Measurements from ENCODE around the gene TBC1D4. TPM values are rescaled to one million over a fixed set of nuclear protein-coding genes. Genes with fewer than 3 reads are reported as not detected.

The TBC1D4 gene
- total and polyA plus RNA-seq, 10 of the 15 experiments (the other 5 are each of a cell fraction or from before 2014, with no cell fraction given): 11.0 to 38.6 (median 25.5) TPM

DNA sequence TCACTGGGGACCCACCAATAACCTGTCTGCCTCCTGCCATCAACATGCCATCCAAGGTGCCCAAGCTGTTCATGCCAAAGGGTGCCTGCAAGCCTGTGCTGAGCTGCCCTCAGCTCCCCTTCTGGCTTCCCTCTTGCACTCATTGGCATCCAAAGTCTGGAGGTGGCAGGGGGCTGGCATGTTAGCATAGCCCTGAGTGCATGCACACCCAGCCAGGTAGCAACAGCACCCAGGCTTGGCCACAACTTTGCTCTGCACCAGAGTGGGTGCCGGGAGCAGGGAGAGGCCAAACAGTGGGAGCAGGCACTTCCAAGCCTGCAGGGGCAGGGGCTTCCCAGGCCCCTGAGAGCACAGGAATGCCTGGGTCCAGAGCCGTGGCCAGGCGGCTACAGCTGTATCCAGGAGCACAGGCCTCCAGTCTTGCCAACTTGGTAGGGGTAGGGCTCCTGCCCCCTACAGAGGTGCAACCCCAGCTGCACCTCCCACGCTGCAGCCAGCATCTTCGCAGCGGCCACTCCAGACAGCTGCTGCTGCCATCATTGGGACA is 26.1 kb upstream of the TBC1D4 start:
- no peaks in the 10 kb centered on the region for H3K36me3 ChIP-seq (ENCODE audit: control insufficient read depth in 2 of 2, insufficient read depth in 2 of 2, low read length in 1 of 2)
- in situ Hi-C loops (cut with MboI) (no loop called here), intact Hi-C loops (cut with micrococcal nuclease; ENCODE audit: unreplicated experiment) (no loop called here)
- peaks cover 24% of the 10 kb centered on the region for H3K4me1 ChIP-seq (ENCODE audit: control insufficient read depth, insufficient read depth, low read length)
- H3K9me3 ChIP-seq (replicated peaks; ENCODE audit: control insufficient read depth, insufficient read depth, low read length): no peaks in the 10 kb centered on the region; the same call in 1 of the 3 replicates
- RAD21 ChIA-PET (ENCODE audit: unreplicated experiment): no interaction called here
- SMC1A ChIA-PET (ENCODE audit: uncharacterized antibody, unreplicated experiment): no interaction called here
- H3K4me2 ChIP-seq (ENCODE audit: control insufficient read depth, insufficient read depth): no peak overlapping the region
- H4K20me1 ChIP-seq (ENCODE audit: control insufficient read depth, insufficient read depth): no peaks in the 10 kb centered on the region
- 81% methylated on average over 6 of the region's 6 CpGs for WGBS (ENCODE audit: insufficient coverage, insufficient replicate concordance, low lambda C conversion rate, missing lambda C conversion rate)
- no peaks in the 10 kb centered on the region for H3K27me3 ChIP-seq (replicated peaks in 1 of 2; ENCODE audit: control insufficient read depth in 2 of 2, insufficient read depth in 2 of 2, low read length in 1 of 2)
- ATAC-seq (no peak), FAIRE-seq (no peak), DNase-seq (ENCODE audit: low read depth, low spot score) (no peak)
- H3K4me3 ChIP-seq: no peak overlapping the region
- no peak overlapping the region for H3K27ac ChIP-seq (ENCODE audit: control insufficient read depth, insufficient read depth)
- no peak overlapping the region for H3K9ac ChIP-seq (ENCODE audit: control insufficient read depth, insufficient read depth, low read length)
- H3K79me2 ChIP-seq (ENCODE audit: control insufficient read depth, insufficient read depth, low read length): no peaks in the 10 kb centered on the region
- TF ChIP-seq DPF2 (IDR thresholded peaks at IDR 0.05) (no peak), KLF5 (IDR thresholded peaks at IDR 0.05; ENCODE audit: partially characterized antibody) (no peak), STAT1 (conservative IDR thresholded peaks at IDR 0.05) (no peak), ZBTB11 (CRISPR knock-in tag; IDR thresholded peaks at IDR 0.05) (no peak), CHD1 (IDR thresholded peaks at IDR 0.05; ENCODE audit: low read depth, low read length) (no peak), MXI1 (IDR thresholded peaks at IDR 0.05; ENCODE audit: low read depth, low read length) (no peak), EED (IDR thresholded peaks at IDR 0.05; ENCODE audit: low read depth) (no peak), BRCA1 (IDR thresholded peaks at IDR 0.05; ENCODE audit: low read depth, low read length) (no peak), ZNF217 (IDR thresholded peaks at IDR 0.05) (no peak), HDGF (IDR thresholded peaks at IDR 0.05) (no peak), POLR2AphosphoS5 (IDR thresholded peaks at IDR 0.05; ENCODE audit: low read length) (no peak), ZNF384 (IDR thresholded peaks at IDR 0.05; ENCODE audit: borderline replicate concordance, low read depth, low read length) (no peak), SPI1 (IDR thresholded peaks at IDR 0.05; ENCODE audit: borderline replicate concordance, insufficient read depth, low read depth, low read length) (no peak), ZNF207 (IDR thresholded peaks at IDR 0.05; ENCODE audit: borderline replicate concordance) (no peak), MTA3 (IDR thresholded peaks at IDR 0.05; ENCODE audit: borderline replicate concordance, low read length) (no peak), ELK1 (IDR thresholded peaks at IDR 0.05; ENCODE audit: low read depth, low read length) (no peak), ZBED1 (IDR thresholded peaks at IDR 0.05; ENCODE audit: borderline replicate concordance) (no peak), STAT3 (IDR thresholded peaks at IDR 0.05; ENCODE audit: low read depth, low read length) (no peak), KAT2A (conservative IDR thresholded peaks at IDR 0.05; ENCODE audit: control insufficient read depth, low read depth, low read length) (no peak)
- TF ChIP-seq, protein P1, sequence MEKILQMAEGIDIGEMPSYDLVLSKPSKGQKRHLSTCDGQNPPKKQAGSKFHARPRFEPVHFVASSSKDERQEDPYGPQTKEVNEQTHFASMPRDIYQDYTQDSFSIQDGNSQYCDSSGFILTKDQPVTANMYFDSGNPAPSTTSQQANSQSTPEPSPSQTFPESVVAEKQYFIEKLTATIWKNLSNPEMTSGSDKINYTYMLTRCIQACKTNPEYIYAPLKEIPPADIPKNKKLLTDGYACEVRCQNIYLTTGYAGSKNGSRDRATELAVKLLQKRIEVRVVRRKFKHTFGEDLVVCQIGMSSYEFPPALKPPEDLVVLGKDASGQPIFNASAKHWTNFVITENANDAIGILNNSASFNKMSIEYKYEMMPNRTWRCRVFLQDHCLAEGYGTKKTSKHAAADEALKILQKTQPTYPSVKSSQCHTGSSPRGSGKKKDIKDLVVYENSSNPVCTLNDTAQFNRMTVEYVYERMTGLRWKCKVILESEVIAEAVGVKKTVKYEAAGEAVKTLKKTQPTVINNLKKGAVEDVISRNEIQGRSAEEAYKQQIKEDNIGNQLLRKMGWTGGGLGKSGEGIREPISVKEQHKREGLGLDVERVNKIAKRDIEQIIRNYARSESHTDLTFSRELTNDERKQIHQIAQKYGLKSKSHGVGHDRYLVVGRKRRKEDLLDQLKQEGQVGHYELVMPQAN (conservative IDR thresholded peaks at IDR 0.05): no peak
- H2AFZ ChIP-seq (ENCODE audit: control insufficient read depth, low read depth, low read length): no peak overlapping the region
- no TSS peak for BruUV-seq (replicated peaks)
- CTCF ChIA-PET: no interaction called here
- POLR2A ChIA-PET: no interaction called here

Measured in GM12878 (cell line).